Suprapubic skin (tissue), 3 donors: ENCODE measurements around the gene NPHP1.

ENCODE experiments used
- POLR2AphosphoS5 ChIP-seq, 3 donors: sonication (generic); formaldehyde crosslinking; IDR thresholded peaks; one replicate each; pipeline ENCODE4 v1.6.1; 2017; ENCODE audit warnings: antibody characterized with exemption in 3 of 3
- TF ChIP-seq, protein P1 (sequence below), 2 donors: fragments of 200-600 bp in 1 of 2; fragments of 450-650 bp in 1 of 2; sonication (generic) in 1 of 2; IDR thresholded peaks; one replicate each; pipeline ENCODE4 v1.5.1; 2016 to 2019; ENCODE audit warnings: antibody characterized with exemption in 2 of 2, mild to moderate bottlenecking in 1 of 2, moderate library complexity in 1 of 2

DNA sequence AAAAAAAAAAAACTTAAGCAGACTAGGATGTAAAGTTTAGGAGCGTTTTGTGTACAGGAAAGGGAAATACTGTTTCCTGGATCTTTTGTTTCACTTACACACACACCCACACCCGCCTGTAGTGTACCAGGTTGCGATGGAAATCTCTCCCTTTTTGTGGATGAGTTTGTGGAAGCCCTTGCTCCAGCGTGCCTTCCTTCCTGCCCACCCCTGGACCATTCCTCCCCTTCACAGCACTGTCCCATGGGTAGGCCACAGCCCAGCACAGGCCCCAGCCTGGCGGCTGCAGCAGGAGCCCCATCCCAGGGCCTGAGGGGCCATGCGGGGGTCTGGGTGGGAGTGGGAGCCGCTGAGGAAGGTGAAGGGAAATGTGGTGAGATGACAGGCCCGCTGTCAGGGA lies 104.3 kb downstream of the NPHP1 start:
- TF ChIP-seq, protein P1, sequence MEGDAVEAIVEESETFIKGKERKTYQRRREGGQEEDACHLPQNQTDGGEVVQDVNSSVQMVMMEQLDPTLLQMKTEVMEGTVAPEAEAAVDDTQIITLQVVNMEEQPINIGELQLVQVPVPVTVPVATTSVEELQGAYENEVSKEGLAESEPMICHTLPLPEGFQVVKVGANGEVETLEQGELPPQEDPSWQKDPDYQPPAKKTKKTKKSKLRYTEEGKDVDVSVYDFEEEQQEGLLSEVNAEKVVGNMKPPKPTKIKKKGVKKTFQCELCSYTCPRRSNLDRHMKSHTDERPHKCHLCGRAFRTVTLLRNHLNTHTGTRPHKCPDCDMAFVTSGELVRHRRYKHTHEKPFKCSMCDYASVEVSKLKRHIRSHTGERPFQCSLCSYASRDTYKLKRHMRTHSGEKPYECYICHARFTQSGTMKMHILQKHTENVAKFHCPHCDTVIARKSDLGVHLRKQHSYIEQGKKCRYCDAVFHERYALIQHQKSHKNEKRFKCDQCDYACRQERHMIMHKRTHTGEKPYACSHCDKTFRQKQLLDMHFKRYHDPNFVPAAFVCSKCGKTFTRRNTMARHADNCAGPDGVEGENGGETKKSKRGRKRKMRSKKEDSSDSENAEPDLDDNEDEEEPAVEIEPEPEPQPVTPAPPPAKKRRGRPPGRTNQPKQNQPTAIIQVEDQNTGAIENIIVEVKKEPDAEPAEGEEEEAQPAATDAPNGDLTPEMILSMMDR (IDR thresholded peaks at IDR 0.05) = no peak
- no peak for TF ChIP-seq POLR2AphosphoS5 (IDR thresholded peaks at IDR 0.05)
